NCI-H345 (cell line): ENCODE results near the gene GPC1.
A peak's percentile ranks its signal among the peaks of the same experiment; 100 is the strongest.

Experiments used
- DNase-seq: peaks from one replicate; lab custom pipeline; 2025; lab: John Stamatoyannopoulos, UW

Gene GPC1

GRCh38 chr2:240412211-240412861 lies 23.1 kb upstream of the GPC1 start:
- DNase-seq = no peak

GRCh38 chr2:240412975-240413812 lies 22.3 kb upstream of the GPC1 start:
- no peak for DNase-seq

- no peak for DNase-seq
Measured at GRCh38 chr2:240413813-240414429, 21.5 kb upstream of the GPC1 start.

- no peak for DNase-seq
Measured at GRCh38 chr2:240416821-240417220, 18.6 kb upstream of the GPC1 start.

- DNase-seq = no peak
Measured at GRCh38 chr2:240418311-240418710, 17.2 kb upstream of the GPC1 start.

GRCh38 chr2:240419271-240419670 lies 16.2 kb upstream of the GPC1 start:
- DNase-seq = no peak

- no peak for DNase-seq
Measured at GRCh38 chr2:240419723-240420122, 15.7 kb upstream of the GPC1 start.

- DNase-seq = no peak
Measured at GRCh38 chr2:240420206-240421104, 15.0 kb upstream of the GPC1 start.

GRCh38 chr2:240421381-240421780 lies 14.1 kb upstream of the GPC1 start:
- DNase-seq = no peak

- no peak for DNase-seq
Measured at GRCh38 chr2:240422658-240423329, 12.7 kb upstream of the GPC1 start.

GRCh38 chr2:240423788-240424191 lies 11.7 kb upstream of the GPC1 start:
- no peak for DNase-seq

GRCh38 chr2:240424341-240425235 lies 10.9 kb upstream of the GPC1 start:
- DNase-seq = no peak

- no peak for DNase-seq
Measured at GRCh38 chr2:240425236-240425615, 10.2 kb upstream of the GPC1 start.

GRCh38 chr2:240425697-240426096 lies 9.8 kb upstream of the GPC1 start:
- DNase-seq = no peak

GRCh38 chr2:240426845-240427721 lies 8.4 kb upstream of the GPC1 start:
- peak; percentile 10 for DNase-seq

GRCh38 chr2:240427729-240428128 lies 7.7 kb upstream of the GPC1 start:
- no peak for DNase-seq

- DNase-seq = no peak
Measured at GRCh38 chr2:240428245-240428644, 7.2 kb upstream of the GPC1 start.

- no peak for DNase-seq
Measured at GRCh38 chr2:240429341-240429871, 6.1 kb upstream of the GPC1 start.

GRCh38 chr2:240429872-240430491 lies 5.5 kb upstream of the GPC1 start:
- no peak for DNase-seq
